HG02678 (cell line): ENCODE measurements around the gene OPN5.

Experiments used
- ATAC-seq: cut with Tn5 transposase; IDR thresholded peaks from one replicate; pipeline ENCODE4 v1.9.1; 2021; ENCODE audit warnings: mild to moderate bottlenecking, moderate library complexity; ENCODE audit not compliant: unreplicated experiment

Gene OPN5

GRCh38 chr6:47852727-47853126 is 70.9 kb downstream of the OPN5 start:
- no peak for ATAC-seq

- no peak for ATAC-seq
Measured at GRCh38 chr6:47853766-47854165, 71.9 kb downstream of the OPN5 start.

GRCh38 chr6:47854971-47855370 is 73.1 kb downstream of the OPN5 start:
- no peak for ATAC-seq

- ATAC-seq: no peak
Measured at GRCh38 chr6:47859175-47859574, 77.3 kb downstream of the OPN5 start.

- no peak for ATAC-seq
Measured at GRCh38 chr6:47862731-47863130, 80.9 kb downstream of the OPN5 start.

- ATAC-seq: no peak
Measured at GRCh38 chr6:47865206-47865605, 83.4 kb downstream of the OPN5 start.

GRCh38 chr6:47875593-47875992 is 93.8 kb downstream of the OPN5 start:
- ATAC-seq: no peak
